DMS79 (cell line): Measurements from ENCODE around the gene PARD3.
"Not testable (repeated sequence)": the region's sequence is repeated elsewhere in the genome, so short reads cannot be mapped to it uniquely, and the experiment has no call there.

Source experiments
- DNase-seq: peaks from one replicate; lab custom pipeline; 2025; lab: John Stamatoyannopoulos, UW

PARD3 gene

DNA sequence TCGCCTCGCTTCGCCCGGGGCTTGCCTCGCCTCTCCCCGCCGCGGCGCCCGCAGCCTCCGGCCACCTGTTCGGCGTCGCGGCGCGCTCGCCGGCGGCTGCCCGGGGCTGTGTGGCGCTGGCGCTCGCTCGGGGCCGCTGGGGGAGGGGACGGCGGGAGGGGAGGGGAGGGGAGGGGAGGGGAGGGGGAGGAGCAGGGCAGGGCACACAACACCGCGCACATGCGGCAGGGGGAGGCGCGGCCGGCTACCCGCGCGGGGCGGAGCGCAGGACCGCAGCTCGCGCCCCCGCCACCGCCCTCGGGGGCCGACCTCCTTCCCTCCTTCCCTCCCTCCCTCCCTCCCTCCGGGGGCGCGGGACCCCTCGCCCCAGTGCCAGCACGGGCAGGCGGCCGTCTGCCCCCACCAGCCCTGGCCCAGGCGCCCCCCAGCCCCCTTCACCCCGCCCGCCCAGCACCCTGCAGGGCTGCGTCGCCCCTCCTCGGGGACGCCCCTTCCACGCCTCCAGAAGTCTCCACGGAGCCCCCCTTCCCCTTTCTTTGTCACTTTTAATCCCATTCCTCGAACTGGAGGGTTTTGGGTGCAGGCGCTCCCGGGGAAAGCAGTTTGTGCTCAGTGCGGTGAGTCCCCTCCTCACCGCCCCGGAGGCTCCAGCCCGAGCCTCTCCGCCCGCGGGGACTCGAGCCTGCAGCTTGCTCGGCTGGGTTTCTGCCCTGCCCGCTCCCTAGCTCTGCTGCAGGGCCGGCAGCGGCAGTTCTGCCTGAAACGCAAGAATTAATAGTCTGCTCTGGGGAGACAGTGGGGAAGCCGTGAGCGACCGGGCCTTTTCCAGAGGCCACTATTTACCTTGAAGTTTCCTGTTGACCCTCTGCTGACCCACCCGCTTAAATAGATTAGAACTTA lies at the start of gene PARD3:
PARD3 (minus strand) TSS at position 112 of the 900 bp plus-strand sequence. CDS start 301 bp downstream, outside the sequence.
- DNase-seq: no peak

DNA sequence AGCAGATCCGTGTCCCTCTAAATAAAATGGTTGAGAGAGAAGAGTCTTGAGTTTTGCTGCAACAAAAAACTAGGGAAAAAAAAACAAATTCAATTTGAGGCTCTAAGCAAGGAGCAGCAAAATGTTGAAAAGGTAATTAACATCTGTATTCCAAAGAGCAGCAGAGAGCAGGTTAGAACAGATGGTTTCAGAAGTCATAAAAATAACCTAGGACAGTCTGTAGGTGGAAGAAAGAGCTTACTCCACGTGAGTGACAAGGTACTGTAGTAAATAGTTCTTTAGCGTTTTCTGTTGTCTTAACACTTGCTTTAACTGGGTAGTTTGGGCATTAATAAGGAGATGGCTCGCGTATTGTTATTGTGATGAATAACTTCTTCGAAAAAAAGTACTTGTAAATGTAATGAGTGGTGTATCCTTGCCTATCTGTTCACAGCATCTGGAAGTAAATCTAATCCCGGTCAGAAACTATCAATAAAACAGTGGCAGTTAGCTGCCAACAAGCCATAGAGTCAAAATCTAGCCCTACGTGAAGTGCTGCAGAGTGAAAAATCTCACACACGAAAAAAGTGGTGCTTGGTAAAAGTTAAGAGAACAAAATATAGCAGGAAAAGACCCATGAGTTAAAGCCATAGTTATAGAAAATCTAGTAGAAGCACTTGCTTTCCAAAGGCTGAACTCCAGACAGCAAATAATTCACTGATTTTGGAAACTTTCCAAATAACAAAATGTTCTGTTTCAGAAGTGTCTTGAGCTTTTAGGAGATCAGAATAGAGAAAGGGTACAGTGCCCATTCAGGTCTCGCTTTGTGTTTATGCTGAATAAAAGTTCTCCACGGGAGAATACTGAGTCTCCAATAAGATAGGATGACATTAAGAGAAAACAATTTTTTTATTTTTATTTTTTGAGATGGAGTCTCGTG lies 49.3 kb upstream of the PARD3 start:
- no peak for DNase-seq

DNA sequence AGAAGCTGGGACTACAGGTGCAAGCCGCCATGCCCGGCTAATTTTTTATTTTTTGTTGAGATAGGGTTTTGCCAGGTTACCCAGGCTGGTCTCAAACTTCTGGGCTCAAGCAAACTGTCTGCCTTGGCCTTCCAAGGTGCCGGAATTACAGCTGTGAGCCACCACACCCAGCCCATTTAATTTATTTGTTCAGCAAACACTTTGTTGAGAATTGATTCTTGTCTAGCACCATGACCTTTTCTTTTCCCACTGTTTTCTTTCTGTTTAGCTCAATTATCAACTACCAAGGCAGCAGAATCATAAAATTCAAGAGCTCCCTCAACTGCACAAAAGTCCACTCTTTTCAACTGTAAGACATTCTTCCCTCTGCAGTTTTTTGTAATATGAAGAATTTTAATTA lies 47.8 kb upstream of the PARD3 start:
- no peak for DNase-seq

DNA sequence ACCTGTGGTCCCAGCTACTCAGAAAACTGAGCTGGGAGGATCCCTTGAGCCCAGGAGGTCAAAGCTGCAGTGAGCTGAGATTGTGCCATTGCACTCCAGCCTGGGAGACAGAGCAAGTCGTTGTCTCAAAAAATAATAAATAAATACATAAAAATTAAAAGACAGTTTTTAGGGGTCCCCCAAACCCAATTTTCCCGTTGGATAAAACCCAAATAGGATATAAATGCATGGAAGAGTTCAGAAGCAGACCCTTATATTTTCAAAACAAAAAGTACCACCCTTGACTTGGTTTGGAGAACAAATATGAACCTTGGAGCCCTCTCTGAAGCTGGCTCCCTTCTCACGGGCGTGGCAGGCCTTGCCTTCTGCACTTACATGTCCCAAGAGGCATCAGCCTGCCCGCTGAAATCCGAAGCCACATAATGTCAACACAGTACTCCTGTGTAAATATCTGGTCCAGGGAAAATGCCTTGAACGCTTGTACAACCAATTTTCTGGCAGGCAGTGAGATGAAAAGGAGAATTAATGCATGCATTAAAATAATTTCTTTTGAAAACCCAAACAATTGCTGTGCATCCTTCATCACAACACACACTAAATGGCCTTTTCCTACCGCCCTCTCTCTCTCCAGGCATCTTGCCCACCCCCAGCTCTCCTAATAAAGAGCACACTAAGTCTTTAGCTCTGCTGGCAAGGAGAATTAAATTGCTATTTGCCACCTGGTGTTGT lies 46.4 kb upstream of the PARD3 start:
- peak; percentile 13 for DNase-seq

DNA sequence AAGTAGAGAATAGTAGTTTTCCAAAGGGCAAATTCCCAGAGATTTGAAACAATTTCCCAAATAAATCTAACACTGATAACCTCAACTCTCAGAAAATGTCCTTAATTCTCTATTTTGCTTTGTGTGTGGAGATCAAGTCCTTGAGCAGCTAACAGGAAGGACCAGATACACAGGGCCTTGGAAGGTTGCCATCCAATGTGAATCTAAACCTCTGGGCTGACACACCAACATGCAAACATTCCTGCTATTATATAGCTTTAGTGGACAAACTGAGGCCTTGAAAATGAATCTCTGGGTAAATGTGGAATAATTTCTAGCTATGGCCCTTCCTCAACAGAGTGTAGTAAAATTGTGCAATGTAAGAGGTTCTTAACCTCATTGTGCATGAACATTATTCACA lies 44.1 kb upstream of the PARD3 start:
- no peak for DNase-seq

DNA sequence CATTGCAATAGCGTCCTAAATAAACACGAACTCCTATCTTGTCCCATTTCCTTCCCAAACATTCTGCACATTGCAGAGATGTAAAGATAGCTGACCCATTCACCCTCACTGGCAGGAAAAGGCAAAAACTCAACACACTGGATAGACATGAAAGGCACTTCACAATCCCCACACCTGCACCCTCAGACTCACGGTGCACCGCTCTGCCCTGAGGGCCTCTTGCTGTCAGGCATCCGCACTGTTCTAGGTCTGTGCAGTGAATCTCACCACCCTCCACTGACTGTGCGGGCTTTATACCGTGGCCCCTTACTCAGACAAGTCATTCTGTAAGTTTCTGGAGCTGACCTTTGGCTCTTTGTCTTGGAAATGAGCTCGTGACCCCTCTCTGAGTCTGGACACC lies 42.9 kb upstream of the PARD3 start:
- DNase-seq: no peak

DNA sequence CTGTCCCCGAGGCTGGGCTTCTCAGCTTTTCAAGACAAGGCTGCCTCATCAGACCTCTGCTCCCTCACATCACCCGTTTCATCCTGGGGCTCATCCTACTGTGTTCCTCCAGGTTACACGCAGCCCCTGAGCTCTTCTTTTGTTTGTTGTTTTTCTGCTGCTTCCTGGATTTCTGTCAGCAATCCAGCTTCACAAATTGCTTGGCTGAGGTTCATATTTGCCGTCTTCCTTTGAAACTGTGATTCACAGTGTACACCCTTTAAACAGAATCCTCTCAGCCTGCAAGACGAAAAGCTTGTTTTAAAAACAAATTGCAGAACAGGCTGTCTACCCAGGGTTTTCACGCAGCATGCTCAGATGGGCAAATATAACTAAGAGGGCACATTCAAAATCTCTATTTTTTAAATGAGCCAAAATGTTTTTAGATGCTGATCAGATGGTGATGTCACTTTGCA lies 39.1 kb upstream of the PARD3 start:
- DNase-seq: no peak

DNA sequence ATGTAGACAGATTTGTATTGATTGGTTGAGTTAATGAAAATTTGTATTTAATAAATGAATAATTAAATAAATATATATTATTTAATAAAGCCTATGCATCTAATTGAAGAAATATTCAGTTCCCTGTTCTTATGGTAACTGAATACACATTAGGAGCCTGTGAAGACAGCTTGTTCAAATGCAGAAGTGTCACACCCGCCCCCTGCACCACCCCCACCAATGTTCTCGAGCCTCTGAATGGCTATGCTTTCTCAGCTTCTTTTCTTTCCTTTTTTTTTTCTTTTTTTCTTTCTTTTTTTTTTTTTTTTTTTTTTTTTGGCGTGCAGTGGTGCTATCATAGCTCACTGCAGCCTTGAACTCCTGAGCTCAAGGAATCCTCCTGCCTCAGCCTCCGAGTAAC lies 38.3 kb upstream of the PARD3 start:
- DNase-seq: no peak

DNA sequence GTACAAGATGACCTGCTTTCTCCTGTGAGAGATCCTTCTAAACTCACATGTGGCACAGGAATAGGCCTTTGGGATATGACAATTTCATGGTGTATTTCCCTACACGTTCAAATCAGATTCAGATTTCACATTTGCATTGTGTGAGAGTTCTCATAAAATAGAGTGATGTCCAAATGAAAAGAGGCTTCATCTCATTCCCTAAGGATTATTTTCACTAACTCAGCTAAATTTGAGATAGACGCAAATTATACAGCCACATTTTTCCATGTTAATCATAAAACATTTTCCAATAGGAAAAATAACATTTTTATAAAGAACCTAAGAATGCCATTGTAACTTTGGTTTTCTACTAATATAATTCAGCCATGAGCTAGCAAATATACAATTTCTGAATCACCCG lies 35.5 kb upstream of the PARD3 start:
- no peak for DNase-seq

DNA sequence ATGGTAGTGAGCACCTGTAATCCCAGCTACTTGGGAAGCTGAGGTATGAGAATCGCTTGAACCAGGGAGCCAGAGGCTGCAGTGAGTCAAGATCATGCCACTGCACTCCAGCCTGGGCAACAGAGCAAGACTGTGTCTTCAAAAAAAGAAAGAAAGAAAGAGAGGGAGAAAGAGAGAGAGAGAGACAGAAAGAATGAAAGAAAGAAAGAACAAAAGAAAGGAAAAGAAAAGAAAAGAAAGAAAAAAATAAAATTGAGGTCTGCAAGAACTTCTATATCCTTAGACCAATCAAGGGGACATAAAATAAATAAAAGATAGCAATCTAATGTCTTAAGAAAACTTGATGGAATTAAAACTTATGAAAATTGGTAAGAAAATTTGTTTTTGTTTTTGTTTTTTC lies 34.9 kb upstream of the PARD3 start:
- DNase-seq: no peak

DNA sequence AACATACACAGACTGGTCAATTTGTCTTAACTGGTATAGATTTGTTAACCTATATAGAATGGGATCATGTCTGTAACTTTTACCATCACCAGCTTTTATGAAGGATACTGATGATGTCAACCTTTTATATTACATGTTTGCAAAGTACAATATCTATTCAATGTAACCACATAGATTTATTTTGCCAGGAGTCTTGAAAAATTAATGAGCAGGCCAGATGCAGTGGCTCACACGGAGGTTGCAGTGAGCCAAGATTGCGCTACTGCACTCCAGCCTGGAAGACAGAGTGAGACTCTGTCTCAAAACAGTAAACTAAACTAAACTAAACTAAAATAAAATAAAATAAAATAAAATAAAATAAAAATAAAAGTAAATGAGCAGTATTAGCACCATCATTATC lies 30.0 kb upstream of the PARD3 start:
- DNase-seq: no peak

DNA sequence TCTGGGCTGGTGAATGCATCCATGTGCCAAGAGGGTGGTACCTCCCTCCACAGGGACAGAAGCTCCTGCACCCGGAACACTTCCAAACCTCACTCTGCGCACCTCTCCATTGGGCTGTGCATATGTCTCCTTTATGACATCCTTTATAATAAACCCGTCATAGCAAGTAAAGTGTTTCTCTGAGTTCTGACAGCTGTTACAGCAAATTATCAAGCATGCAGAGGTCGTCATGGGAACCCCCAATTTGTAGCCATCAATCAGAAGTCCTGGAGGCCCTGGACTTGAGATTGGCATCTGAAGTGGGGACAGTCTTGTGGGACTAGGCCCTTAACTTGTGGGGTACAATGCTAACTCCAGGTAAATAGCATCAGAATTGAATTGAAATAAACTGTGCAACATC lies 29.4 kb upstream of the PARD3 start:
- no peak for DNase-seq

DNA sequence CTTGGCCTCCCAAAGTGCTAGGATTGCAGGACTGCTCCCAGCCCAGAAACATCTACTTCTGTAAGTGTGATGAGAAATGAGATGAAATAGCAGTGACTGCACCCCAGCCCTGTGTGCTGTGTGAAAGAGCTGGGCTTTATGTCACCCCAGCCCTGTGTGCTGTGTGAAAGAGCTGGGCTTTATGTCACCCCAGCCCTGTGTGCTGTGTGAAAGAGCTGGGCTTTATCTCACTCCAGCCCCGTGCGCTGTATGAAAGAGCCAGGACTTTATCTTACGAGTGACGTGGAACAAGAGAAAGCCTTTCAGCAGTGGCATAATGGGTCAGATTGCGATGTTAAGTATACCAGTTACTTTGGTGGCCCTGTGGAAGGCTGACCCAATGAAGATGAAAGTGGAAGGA lies 28.4 kb upstream of the PARD3 start:
- DNase-seq: not testable (repeated sequence)

DNA sequence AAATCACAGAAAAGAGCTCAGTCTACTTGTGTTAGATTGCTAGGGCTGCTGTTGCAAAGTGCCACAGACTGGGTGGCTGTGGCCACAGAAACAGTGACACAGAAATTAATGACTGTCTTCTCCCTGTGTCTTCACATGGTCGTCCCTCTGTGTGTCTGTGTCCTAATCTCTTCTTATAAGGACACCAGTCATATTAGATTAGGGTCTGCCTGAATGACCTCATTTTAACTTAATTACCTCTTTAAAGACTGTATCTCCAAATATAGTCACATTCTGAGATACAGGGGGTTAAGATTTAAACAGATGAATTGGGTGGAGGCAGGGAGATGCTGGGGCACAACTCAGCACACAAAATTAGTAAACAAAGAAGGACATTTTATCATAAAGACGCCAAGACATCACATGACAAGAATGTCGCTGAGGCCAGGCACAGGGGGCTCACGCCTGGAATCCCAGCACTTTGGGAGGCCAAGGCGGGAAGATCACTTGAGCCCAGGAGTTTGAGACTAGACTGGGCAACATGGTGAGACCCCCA lies 23.3 kb upstream of the PARD3 start:
- DNase-seq: no peak

DNA sequence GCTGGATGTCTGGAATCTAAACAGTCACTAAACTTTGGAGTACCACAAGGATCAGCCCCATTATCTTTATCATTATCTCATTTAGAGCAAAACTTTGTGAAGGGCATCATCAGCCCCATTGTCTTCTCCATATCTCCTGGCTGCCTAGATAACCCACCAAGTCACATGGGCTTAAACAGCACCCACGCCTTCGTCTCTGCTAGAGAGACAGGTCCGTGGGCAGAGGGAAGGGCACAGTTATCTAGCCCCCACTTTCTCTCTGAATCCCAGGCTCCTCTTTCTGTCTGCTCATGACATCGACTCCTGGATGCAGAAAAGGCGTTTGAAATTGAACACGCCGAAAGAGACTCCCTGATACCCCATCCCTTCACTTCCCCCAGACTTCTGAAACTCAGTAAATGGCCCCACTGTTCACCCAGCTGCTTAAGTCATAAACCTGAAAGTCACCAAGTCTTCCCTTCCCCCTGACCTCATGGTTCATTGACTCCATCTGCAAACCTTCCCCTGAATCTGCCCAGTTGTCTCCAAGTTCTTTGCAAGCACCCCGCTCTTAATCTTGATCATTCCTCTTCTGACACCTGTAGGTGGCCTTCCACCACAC lies 20.9 kb upstream of the PARD3 start:
- DNase-seq: no peak

DNA sequence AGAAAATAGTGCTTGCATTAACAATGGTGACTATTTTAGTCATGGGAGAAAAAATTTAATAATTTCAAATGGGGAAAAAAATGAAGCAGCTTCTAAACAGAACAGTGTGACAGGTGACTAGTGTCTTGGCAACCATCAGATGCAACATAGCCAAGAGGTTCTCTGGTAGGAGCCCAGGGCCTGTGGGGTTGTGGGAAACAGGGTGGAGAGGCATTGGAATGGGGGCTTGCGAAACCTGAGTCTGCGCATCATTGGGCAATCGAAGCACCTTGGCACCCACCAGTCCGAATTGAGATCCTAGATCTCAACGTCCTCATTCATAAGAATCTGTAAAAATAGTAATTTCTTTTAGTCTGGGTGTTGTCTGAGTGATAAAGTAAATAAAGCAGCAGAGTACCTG lies 19.2 kb upstream of the PARD3 start:
- no peak for DNase-seq

DNA sequence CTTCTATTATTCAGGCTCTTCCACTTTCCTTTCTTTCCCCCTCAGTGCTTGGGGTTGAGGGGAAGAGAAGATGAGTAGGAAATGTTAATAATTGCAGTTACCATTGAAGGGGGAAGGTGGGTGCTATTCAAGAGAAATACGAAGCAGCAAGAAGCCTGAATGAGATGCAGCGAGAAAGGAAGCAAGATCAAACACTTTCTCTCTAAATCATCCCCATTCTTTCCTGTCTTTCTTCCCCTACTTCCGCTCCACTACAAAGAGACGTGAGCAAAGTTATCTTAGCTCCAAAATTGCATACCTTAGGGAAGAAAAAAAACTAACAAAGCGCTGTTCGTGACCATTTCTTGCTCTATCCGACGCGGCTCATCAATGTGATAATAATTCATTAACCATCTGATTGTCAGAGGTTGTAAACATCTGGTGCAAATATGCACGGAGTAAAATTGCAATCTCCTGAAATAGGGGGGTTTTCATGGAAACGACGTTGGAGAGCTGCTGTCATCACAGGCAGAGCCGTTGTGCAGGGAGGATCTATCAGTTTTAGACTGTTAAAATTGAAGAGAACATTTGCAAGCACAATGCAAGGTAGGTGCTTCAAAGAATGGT lies 15.2 kb upstream of the PARD3 start:
- no peak for DNase-seq

DNA sequence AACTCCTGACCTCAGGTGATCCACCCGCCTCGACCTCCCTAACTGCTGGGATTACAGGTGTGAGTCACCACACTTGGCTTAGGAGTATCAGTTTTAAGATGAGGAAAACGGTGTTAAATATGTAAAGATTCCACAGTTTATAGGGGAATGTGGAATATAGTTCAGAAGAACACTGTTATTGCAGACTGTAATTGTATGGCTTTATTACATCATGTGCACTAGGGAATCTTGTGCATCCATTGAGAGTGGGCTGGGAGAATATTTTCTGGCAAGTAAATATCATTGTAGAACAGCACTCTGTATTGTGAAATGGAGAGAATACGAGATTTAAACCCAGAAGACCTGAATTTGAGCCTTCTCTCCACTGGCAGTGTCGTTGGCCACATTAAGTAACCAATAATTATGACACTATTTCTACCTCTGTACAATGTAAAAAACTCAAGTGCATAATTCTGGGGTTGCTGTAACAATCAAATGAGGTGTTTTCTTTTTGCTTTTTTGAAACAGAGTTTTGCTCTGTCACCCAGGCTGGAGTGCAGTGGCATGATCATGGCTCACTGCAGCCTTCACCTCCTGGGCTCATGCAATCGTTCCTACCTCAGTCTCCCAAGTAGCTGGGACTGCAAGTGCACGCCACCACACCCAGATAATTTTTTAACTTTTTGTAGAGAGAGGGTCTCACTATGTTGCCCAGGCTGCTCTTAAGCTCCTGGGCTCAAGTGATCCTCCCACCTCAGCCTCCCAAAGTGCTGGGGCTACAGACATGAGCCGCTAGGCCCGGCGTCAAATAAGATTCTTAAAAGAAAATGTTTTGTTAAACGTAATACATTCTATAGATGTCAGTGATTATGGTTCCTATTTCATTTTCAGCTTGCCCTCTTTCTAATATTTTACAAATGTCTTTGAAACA lies 12.0 kb upstream of the PARD3 start:
- no peak for DNase-seq

DNA sequence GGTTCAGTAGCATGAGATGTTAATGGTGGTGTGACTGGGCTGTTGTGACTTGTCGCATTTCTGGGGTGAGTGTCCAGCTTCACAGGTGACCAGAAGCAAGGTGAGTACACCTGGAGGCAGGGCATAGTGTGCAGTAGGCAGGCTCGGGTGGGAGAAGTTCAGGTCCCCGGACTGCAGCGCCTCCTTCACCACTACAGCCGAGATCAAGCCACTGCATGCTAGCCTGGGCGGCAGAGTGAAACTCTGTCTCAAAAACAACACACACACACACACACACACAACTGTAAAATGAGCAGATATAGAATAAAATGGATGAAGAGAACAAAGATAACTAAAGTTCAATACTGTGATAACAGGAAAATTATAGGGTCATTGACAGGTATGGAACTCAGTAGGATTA lies 11.1 kb upstream of the PARD3 start:
- no peak for DNase-seq

DNA sequence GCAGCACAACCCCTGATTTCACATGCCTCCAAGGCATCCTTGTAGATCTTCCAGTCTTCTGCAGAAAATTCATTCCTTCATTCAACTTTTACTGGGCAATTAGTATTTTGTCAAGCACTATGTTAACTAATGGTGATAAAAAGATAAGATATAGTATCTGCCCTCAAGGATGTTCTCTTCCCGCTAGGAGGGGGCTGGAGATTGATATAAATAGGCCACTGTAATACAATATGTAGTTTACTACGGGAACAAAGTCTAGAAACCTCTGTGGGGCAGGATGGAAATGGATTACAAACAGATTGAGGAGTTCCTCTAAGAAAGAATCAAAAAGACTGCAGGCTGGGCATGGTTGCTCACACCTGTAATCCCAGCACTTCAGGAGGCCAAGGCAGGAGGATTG lies 10.3 kb upstream of the PARD3 start:
- DNase-seq: no peak
